ENCODE results near the gene RXFP4.

Gene RXFP4

GRCh38 chr1:155961937-155962336 is 20.5 kb downstream of the RXFP4 start:
- no peak for DNase-seq (ENCODE audit: low read depth)

DNA sequence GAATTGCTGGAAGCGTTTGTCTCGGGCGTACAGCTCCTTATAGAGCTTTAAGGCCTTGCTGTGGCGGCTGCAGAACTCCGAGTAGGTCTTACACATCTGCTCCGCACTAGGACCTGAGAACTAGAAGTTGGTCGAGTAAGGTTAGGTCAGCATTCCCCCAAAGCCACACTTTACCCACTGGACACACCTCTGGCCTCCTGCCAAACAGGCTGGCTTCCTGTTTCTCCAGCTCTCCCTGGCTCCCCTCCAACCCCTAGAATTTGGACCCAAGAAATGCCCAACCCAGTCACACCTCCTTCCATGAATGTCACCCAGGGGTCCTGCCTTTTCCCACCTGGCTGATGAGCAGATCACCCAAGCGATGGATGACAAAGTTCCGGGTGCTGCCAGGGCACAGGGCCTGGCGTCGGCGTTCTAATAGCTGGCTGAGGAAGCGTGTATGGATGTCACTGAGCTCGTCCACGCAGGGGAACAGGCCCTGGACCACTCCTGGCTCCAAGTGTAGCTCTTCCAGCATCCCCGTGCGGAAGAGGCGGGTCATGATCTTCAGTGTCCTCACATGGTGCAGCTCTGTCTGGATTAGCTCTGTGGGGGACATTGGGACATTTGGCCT is 21.3 kb downstream of the RXFP4 start:
- no peak for DNase-seq (ENCODE audit: low read depth)

DNA sequence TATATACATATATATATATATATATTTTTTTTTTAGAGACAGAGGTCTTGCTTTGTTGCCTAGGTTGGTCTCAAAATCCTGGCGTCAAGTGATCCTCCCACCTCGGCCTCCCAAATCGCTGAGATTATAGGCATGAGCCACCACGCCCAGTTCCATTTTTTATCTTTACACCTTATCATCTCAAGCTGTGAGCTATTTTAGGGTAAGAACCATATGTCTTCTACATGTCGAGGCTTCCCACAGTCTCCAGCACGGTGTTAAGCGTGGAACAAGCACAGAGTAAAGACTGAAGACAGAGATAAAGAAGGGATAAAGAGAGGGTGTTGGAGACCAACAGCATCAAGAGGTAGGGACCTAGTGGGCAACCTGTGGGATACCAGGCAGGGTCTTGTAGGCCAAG is 22.8 kb downstream of the RXFP4 start:
- DNase-seq (ENCODE audit: low read depth) = no peak

DNA sequence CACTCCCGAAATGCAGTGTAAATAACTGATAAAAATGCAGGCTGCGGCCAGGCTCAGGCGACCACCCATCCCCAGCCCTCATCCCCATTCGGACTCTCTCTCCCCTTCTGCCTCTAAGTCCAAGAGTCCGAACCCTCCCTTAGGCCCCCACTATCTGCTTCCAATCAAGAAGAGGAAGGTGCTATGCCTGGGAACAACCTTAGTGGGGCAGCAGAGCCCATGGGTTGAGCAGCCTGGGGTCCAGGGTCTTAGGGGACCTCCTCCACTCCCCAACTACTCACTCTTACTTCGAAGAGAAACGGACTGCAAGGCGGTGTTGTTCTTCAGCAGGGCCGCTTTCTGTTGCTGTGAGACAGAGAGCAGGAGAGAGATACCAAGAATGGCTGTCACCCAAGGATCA is 24.7 kb downstream of the RXFP4 start:
- no peak for DNase-seq (ENCODE audit: low read depth)

GRCh38 chr1:155966750-155967149 is 25.3 kb downstream of the RXFP4 start:
- DNase-seq (ENCODE audit: low read depth) = no peak

GRCh38 chr1:155967341-155968050 is 26.1 kb downstream of the RXFP4 start:
- DNase-seq (ENCODE audit: low read depth) = no peak

GRCh38 chr1:155968051-155968400 is 26.6 kb downstream of the RXFP4 start:
- no peak for DNase-seq (ENCODE audit: low read depth)

GRCh38 chr1:155968670-155969069 is 27.2 kb downstream of the RXFP4 start:
- DNase-seq (ENCODE audit: low read depth) = no peak

DNA sequence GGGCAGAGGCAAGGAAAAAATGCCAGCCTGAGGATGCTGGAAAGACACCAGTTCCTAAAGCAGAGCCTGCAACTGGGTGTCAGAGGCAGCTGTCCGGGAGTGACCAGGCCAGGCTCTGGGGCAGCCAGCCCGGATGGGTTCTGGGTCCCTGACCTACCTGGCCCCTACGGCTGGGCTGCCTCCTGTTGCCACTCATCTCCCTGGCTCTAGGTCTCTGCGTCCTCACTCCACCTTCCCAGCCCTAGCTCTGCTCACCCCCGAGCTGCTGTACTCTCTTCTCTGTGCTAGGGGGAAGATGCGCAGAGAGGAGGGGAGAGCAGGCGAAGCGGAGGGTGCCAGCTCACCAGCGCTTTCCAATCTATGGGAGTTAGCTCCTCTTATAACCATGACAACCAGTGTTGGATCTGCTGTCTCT is 27.9 kb downstream of the RXFP4 start:
- no peak for DNase-seq (ENCODE audit: low read depth)

- DNase-seq (ENCODE audit: low read depth) = no peak
Observed at GRCh38 chr1:155970531-155971167, 29.2 kb downstream of the RXFP4 start.

GRCh38 chr1:155971910-155972809 is 30.7 kb downstream of the RXFP4 start:
- DNase-seq (ENCODE audit: low read depth) = no peak

DNA sequence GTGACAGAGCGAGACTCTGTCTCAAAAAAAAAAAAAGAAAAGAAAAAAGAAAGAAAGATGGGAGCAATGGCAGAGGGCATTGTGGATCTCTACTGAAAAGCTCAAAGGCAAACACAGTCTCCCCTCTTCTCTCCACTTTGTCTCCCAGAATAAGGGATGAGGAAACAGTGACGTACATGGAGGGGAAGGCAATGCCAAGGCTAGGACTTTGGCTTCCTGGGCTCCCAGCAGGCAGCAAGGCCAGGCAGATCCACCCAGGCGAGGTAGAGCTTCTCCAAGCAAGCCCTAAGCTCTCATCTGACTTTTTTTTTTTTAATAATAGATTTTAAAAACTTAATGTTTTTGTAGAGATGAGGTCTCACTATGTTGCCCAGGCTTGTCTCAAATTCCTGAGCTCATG is 32.3 kb downstream of the RXFP4 start:
- DNase-seq (ENCODE audit: low read depth) = no peak

GRCh38 chr1:155974208-155975115 is 33.0 kb downstream of the RXFP4 start:
- no peak for DNase-seq (ENCODE audit: low read depth)

GRCh38 chr1:155975375-155976061 is 34.1 kb downstream of the RXFP4 start:
- DNase-seq (ENCODE audit: low read depth) = no peak

DNA sequence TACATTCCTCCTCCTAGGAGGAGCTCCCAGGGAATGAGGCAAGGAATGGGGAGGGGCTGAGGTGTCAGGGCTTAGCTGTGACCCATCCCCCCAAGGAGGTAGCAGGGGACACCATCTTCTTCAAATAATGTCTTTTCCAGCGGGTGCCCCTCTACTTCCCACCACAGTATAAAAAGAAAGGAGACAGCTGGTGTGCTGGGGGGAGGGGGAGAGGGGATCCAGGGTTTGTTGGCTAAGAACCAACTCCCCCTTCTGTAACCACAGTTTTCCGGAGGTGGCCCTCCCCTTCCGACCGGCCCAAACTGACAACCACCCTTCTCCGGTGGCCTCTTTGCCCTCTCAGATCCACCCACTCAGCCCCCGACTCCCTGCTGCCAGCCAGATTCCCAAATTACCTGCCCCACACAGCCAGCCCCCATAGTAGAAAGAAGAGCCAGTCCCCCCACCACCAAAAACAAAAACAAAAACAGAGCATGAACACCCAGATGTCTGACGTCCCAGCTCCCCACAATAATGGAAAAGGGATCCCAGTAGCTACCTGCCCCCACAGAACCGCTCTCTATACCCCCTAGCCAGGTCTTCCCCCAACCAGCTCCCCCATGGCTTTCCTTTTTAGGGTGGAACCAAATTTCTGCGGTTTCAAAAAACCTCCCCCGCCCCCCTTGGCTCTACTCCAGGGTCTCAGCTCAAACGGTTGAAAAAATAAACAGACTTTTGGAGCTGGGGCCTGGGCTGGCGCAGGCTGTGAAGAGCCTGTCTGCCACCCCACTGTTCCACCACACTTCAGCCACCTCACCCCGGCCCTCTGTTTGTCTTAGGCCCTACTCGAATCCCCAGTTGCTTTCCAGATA is 34.8 kb downstream of the RXFP4 start:
- no peak for DNase-seq (ENCODE audit: low read depth)

DNA sequence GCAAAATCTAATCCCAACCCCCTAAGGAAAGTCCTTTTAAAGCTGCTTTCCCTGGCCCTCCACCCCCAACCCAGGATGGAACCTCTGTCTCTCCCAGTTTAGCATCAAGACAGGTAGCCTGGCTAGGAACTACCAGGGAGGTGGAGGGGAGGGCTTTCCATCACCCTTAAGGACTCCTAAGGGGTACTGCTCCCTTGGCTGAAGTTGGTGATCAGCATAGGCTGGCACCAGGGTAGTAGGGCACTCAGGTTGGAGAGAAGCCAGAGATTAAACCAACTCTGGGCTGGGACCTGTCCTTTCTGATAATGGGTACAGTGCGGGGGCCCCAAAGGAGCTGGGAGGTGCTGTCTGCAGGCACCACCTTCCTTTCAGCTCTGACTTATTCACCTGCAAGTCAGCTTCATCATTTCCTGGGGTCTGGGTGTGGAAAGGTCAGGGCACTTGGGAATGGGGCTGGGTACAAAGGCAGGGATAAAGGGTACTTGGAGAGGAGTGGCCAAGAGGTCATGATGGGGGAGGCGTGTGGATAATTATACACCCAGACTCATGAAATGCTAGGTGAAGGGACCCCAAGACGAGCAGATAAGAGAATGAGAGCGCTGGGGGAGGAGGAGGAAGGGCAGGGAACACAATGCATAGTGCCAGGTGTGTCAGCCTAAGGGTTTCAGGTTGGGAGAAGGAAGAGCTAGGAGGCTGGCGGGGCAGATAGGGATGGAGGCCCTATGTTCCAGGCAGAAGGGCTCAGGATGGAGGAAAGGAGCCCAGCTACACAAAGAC is 35.7 kb downstream of the RXFP4 start:
- DNase-seq (ENCODE audit: low read depth) = no peak

DNA sequence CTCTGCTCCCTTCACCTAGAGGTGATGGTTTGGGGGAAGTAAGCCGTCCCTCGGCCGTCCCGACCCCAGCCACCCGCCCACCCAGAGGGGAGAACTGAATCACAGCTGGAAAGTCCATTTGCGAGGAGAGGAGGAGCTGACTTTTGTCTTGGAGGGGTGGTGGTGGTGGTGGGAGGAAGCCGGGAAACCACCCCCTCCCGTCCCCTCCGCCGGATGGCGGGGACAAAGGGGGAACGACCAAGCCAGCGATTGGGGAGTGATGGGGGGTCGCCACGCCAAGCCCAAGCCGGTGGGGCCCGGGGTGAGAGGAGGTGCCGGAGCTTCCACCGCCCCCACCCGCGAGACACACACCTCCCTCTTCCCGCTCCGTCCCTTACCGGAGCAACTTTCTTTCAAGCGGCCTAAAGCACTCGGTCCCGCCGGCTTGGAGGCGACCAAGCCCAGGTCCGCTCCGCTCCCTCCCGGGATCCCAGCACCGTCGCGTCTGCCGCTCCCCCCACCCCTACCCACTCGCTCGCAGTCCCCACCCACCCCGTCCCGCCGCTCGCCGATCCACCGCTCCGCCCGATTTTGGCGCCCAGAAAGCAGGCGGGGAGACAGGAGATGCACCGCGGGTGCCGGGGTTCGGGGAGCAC is 36.4 kb downstream of the RXFP4 start:
- peak; percentile 35 for DNase-seq (ENCODE audit: low read depth)

DNA sequence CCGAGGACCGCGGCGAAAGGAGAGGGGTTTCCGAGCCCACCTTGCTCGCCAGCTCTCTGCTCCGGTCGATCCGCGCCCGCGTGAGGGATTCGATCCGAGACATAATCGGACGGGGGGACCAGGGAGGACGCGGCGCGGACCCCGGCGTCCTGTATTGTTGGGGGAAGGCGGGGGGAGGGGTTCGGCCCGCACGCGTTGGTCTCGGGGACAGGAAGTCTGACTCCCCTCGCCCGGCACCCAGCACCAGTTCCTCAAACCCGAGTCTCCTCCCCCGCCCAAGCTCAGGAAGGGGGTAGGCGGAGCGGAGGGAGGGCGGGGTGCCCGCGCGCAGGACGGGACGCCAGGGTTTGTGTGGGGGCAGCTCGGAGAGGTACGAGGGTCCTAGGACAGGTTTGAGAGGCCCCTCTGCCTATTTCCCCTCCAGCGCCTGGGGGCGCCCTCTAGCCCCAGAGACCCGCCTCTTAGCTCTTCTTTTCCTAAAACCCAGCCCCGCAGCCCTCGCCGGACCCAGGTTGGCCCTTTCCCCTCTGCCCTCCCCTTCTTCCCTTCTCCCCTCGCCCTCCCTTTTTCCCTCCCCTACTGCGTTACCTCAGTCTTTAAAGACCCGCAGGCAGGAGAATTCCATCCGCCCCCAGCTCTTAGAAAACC is 37.0 kb downstream of the RXFP4 start, which contains the start of gene ARHGEF2:
Gene ARHGEF2, minus strand, starts transcription at position 223 of the 648 bp plus-strand sequence. Its CDS starts 120 bp downstream, at position 103.
- DNase-seq (ENCODE audit: low read depth) = peak; percentile 55
